Pancreas (tissue), 10 donors: ENCODE results near the gene OASL. TPM values are rescaled to one million over a fixed set of nuclear protein-coding genes. Genes with fewer than 3 reads are reported as not detected.

Source experiments
- ATAC-seq, 4 donors: fragments of 200-7000 bp; cut with Tn5 transposase; one replicate each; pipeline versions ENCODE4 v1.8.0 to v1.9.1; 2020; ENCODE audit warnings: mild to moderate bottlenecking in 4 of 4, moderate library complexity in 4 of 4
- DNase-seq, 6 donors: peaks; one replicate each; pipeline ENCODE4 v3.0.0-alpha.2; 2020
- FAIRE-seq: peaks from 2 replicates; lab custom pipeline; 2012; peaks lifted over from hg19 to GRCh38; lab: Jason Lieb, UNC
- H3K27ac ChIP-seq, 4 donors: fragments of 200-600 bp; sonication (generic); 1 replicate in 3 of 4; 2 replicates in 1 of 4; pipeline versions ENCODE4 v1.5.0 to v1.8.0; 2020
- H3K27me3 ChIP-seq, 4 donors: fragments of 200-600 bp; one replicate each; pipeline ENCODE4 v1.8.0; 2021
- H3K36me3 ChIP-seq, 3 donors: fragments of 200-600 bp; sonication (generic) in 1 of 3; one replicate each; pipeline versions ENCODE4 v1.5.0 to v1.8.0; 2020 to 2021
- H3K4me1 ChIP-seq, 3 donors: fragments of 200-600 bp; one replicate each; pipeline ENCODE4 v1.8.0; 2021
- H3K4me3 ChIP-seq, 4 donors: fragments of 200-600 bp; sonication (generic) in 2 of 4; one replicate each; pipeline versions ENCODE4 v1.5.0 to v1.8.0; 2020 to 2021
- H3K9me3 ChIP-seq, 4 donors: fragments of 200-600 bp; one replicate each; pipeline ENCODE4 v1.8.0; 2021
- CTCF ChIP-seq, 4 donors: fragments of 200-600 bp; sonication (generic) in 3 of 4; IDR thresholded peaks; one replicate each; pipeline versions ENCODE4 v1.5.0 to v1.8.0; 2021; ENCODE audit warnings: antibody characterized with exemption in 4 of 4
- WGBS, 2 donors: extraction: QIAGEN DNeasy Blood & Tissue Kit; methylation state at CpG; one replicate each; pipeline ENCODE4 v1.1.7; 2013; 5-methylcytosine and 5-hydroxymethylcytosine counted together
- intact Hi-C, 3 donors: fragments of 100-400 bp; cut with DNase I; formaldehyde crosslinking; loops; one replicate each; pipeline versions ENCODE4 v1.11.1 to v1.14.2; 2022
- polyA plus RNA-seq, 2 donors: library from polyadenylated mRNA; stranded (reverse); fragments of 200-250 nt; gene quantifications; one replicate each; pipeline ENCODE4 v1.2.3, GENCODE V29; 2013
- total RNA-seq, 6 donors: library from RNA; stranded (reverse); fragmentation: NEBNext Ultra II Directional in 4 of 6; extraction: Animal tissue kit (Norgen Biotek cat#: 25700) in 4 of 6; gene quantifications; one replicate each; pipeline versions ENCODE4 v1.2.1 to v1.2.4, GENCODE V29; 2021 to 2023
- donor health status: healthy with polysubstance abuse.
- donor health status: DM: no; HTN: no; CAD: no; lungs with moderate emphysema.
- donor health status: DM: no; HTN: no; CAD: no.
- donor health status: control.
- donor health status: control.
- donor health status: Bipolar disorder and iron deficiency.
- donor health status: DM: yes; HTN: yes; CAD: no.
- donor health status: DM: no; HTN: no; CAD: no.
- donor health status: DM: no; HTN: no; CAD: no.
- donor health status: DM: yes; HTN: yes; CAD: no.

The OASL gene
- total and polyA plus RNA-seq, 8 donors = 0.16 to 0.59 (median 0.31) TPM

GRCh38 chr12:121015825-121016766 is 22.9 kb downstream of the OASL start, which contains the start of gene C12orf43:
Gene C12orf43 (minus strand): TSS chr12:121016487. CDS start chr12:121016474, 13 bp downstream.
- no peak for FAIRE-seq
- Histone ChIP-seq H3K27me3 (no peaks in the 10 kb centered on the region), H3K36me3 (no peaks in the 10 kb centered on the region), H3K4me3 (peak within 1 kb of the TSS; percentile 62 to 96 (median 73)), H3K4me1 (peaks cover 0 to 6% (median 4%) of the 10 kb centered on the region in 3 donors), H3K9me3 (no peaks in the 10 kb centered on the region), H3K27ac (peak within 1 kb of the TSS in 3 of 4 donors; percentile 13 to 57 (median 27))
- TF ChIP-seq CTCF (IDR thresholded peaks at IDR 0.05) = no peak
- WGBS, 2 donors = 1% methylated on average over 34 of the region's 34 CpGs
- ATAC-seq = peak; percentile 99 to 100 (median 99)
- DNase-seq = peak; percentile 84 to 94 (median 90)
- intact Hi-C loops = no loop called here

GRCh38 chr12:121013715-121014114 is 25.3 kb downstream of the OASL start:
- H3K4me1 ChIP-seq = peaks cover 0 to 6% (median 4%) of the 10 kb centered on the region in 3 donors
- no peak overlapping the region for H3K4me3 ChIP-seq
- 71 to 74% methylated on average over 3 of the region's 3 CpGs for WGBS, 2 donors
- TF ChIP-seq CTCF (IDR thresholded peaks at IDR 0.05) = no peak
- H3K27me3 ChIP-seq = no peaks in the 10 kb centered on the region
- intact Hi-C loops = loop anchor here in 1 of 3 donors (5.0 kb wide), 1 partner anchor 71 kb away; no protein-coding TSS in a partner anchor
- ATAC-seq (no peak), DNase-seq (no peak), FAIRE-seq (no peak)
- no peak overlapping the region for H3K27ac ChIP-seq
- no peaks in the 10 kb centered on the region for H3K9me3 ChIP-seq
- H3K36me3 ChIP-seq = peaks cover 0 to 5% (median 4%) of the 10 kb centered on the region in 3 donors

GRCh38 chr12:121011820-121012219 is 27.2 kb downstream of the OASL start:
- Histone ChIP-seq H3K27ac (no peak overlapping the region), H3K36me3 (peaks cover 0 to 5% (median 4%) of the 10 kb centered on the region in 3 donors), H3K4me3 (no peak overlapping the region), H3K27me3 (no peaks in the 10 kb centered on the region), H3K9me3 (no peaks in the 10 kb centered on the region), H3K4me1 (peaks cover 0 to 6% (median 4%) of the 10 kb centered on the region in 3 donors)
- no peak for ATAC-seq
- WGBS, 2 donors = 73 to 76% methylated on average over 6 of the region's 6 CpGs
- no peak for FAIRE-seq
- TF ChIP-seq CTCF (IDR thresholded peaks at IDR 0.05) = no peak
- DNase-seq = no peak
- intact Hi-C loops = loop anchor here in 1 of 3 donors (5.0 kb wide), 1 partner anchor 70 kb away; no protein-coding TSS in a partner anchor

- FAIRE-seq = no peak
These were observed 28.2 kb downstream of the OASL start for GRCh38 chr12:121010860-121011259.

More at GRCh38 chr12:121010860-121011259, 28.2 kb downstream of the OASL start:
- WGBS, 2 donors = 79 to 81% methylated on average over 8 of the region's 8 CpGs
- DNase-seq = no peak
- no peaks in the 10 kb centered on the region for H3K27me3 ChIP-seq
- intact Hi-C loops = loop anchor here in 1 of 3 donors (5.0 kb wide), 1 partner anchor 69 kb away; no protein-coding TSS in a partner anchor
- H3K36me3 ChIP-seq = peaks cover 0 to 5% (median 4%) of the 10 kb centered on the region in 3 donors
- no peak overlapping the region for H3K4me3 ChIP-seq
- H3K27ac ChIP-seq = no peak overlapping the region
- no peak for TF ChIP-seq CTCF (IDR thresholded peaks at IDR 0.05)
- H3K9me3 ChIP-seq = no peaks in the 10 kb centered on the region
- peaks cover 0 to 5% (median 4%) of the 10 kb centered on the region in 3 donors for H3K4me1 ChIP-seq
- ATAC-seq = no peak
